SK-N-SH (cell line): ENCODE data around the gene PDGFC. TPM values are rescaled to one million over a fixed set of nuclear protein-coding genes. Genes with fewer than 3 reads are reported as not detected.

Experiments used
- CTCF ChIA-PET: fragments of 300-600, 350-600 bp; formaldehyde crosslinking; extraction: SDS; loops from one replicate; lab custom pipeline; 2021; lab: Yijun Ruan, JAX
- POLR2A ChIA-PET: fragments of 350-600 bp; sonication (Branson Sonifier 250); formaldehyde crosslinking; extraction: SDS; loops from one replicate; lab custom pipeline; 2020; ENCODE audit warnings: antibody characterized with exemption, inconsistent platforms; lab: Yijun Ruan, JAX
- DNase-seq: peaks from one replicate; pipeline ENCODE4 v3.0.0; 2012
- H2AFZ ChIP-seq: fragments of 200-600 bp; sonication (generic); 2 replicates; pipeline ENCODE4 v1.8.1; 2016; ENCODE audit warnings: antibody characterized with exemption, mild to moderate bottlenecking, low read depth
- H3F3A ChIP-seq: fragments of 200-600 bp; sonication (generic); replicated peaks from 2 replicates; pipeline ENCODE3; 2016; ENCODE audit warnings: antibody characterized with exemption, mild to moderate bottlenecking; ENCODE audit not compliant: insufficient read depth
- H3K27ac ChIP-seq, 2 experiments: fragments of 200-500 bp in 1 of 2; fragments of 200-600 bp in 1 of 2; sonication (Bioruptor generic) in 1 of 2; sonication (generic), shearing (Covaris generic) in 1 of 2; 2 replicates each; pipeline versions ENCODE4 v1.5.1 to v1.6.1; 2014 to 2016; ENCODE audit warnings: low read depth in 2 of 2, inconsistent platforms in 1 of 2, low read length in 1 of 2, mild to moderate bottlenecking in 1 of 2, mixed read lengths in 1 of 2
- H3K27me3 ChIP-seq: fragments of 200-600 bp; sonication (generic), shearing (Covaris generic); 2 replicates; pipeline ENCODE4 v1.6.1; 2016; ENCODE audit warnings: mixed run types; ENCODE audit not compliant: insufficient read depth
- H3K36me3 ChIP-seq, 2 experiments: fragments of 200-500 bp in 1 of 2; fragments of 200-600 bp in 1 of 2; sonication (Bioruptor generic) in 1 of 2; sonication (generic) in 1 of 2; replicated peaks in 1 of 2; 2 replicates each; pipeline versions ENCODE3 to v1.5.1; 2014 to 2016; ENCODE audit warnings: low read length in 1 of 2, mild to moderate bottlenecking in 1 of 2; ENCODE audit not compliant: insufficient read depth in 2 of 2, control insufficient read depth in 1 of 2
- H3K4me1 ChIP-seq, 2 experiments: fragments of 200-500 bp in 1 of 2; fragments of 200-600 bp in 1 of 2; sonication (Bioruptor generic) in 1 of 2; sonication (generic), shearing (Covaris generic) in 1 of 2; 2 replicates each; pipeline versions ENCODE4 v1.5.1 to v1.6.1; 2014 to 2016; ENCODE audit warnings: low read depth in 1 of 2, low read length in 1 of 2, mixed run types in 1 of 2; ENCODE audit not compliant: insufficient read depth in 2 of 2, control insufficient read depth in 1 of 2
- H3K4me2 ChIP-seq: fragments of 200-600 bp; sonication (generic), shearing (Covaris generic); 2 replicates; pipeline ENCODE4 v1.6.1; 2017; ENCODE audit warnings: mixed run types
- H3K4me3 ChIP-seq, 2 experiments: fragments of 200-500 bp in 1 of 2; fragments of 200-600 bp in 1 of 2; sonication (Bioruptor generic) in 1 of 2; sonication (generic), shearing (Covaris generic) in 1 of 2; 2 replicates each; pipeline versions ENCODE4 v1.5.1 to v1.8.1; 2014 to 2016; ENCODE audit warnings: low read depth in 2 of 2, inconsistent platforms in 1 of 2, low read length in 1 of 2, mild to moderate bottlenecking in 1 of 2, mixed read lengths in 1 of 2, moderate library complexity in 1 of 2
- H3K79me2 ChIP-seq: fragments of 200-600 bp; sonication (generic); 2 replicates; pipeline ENCODE4 v1.8.1; 2017; ENCODE audit warnings: mild to moderate bottlenecking; ENCODE audit not compliant: insufficient read depth
- H3K9ac ChIP-seq: fragments of 200-600 bp; sonication (generic); 2 replicates; pipeline ENCODE4 v1.6.1; 2017; ENCODE audit warnings: mixed run types
- H3K9me2 ChIP-seq: fragments of 200-600 bp; sonication (generic); 2 replicates; pipeline ENCODE4 v1.6.1; 2017; ENCODE audit warnings: mixed run types
- H3K9me3 ChIP-seq: fragments of 200-600 bp; sonication (generic); 2 replicates; pipeline ENCODE4 v1.6.1; 2017; ENCODE audit warnings: mixed run types, mild to moderate bottlenecking, moderate library complexity
- H4K20me1 ChIP-seq: fragments of 200-600 bp; sonication (generic); 2 replicates; pipeline ENCODE4 v1.6.1; 2017; ENCODE audit warnings: mild to moderate bottlenecking, mixed run types; ENCODE audit not compliant: insufficient read depth
- CTCF ChIP-seq: fragments of 200-600 bp; sonication (generic); IDR thresholded peaks from 2 replicates; pipeline ENCODE4 v1.6.1; 2017; ENCODE audit warnings: antibody characterized with exemption, mild to moderate bottlenecking, moderate library complexity
- ELF1 ChIP-seq: IDR thresholded peaks from 2 replicates; pipeline ENCODE4 v1.4.0; 2012
- GATA2 ChIP-seq: sonication (generic); formaldehyde crosslinking; IDR thresholded peaks from 2 replicates; pipeline ENCODE4 v1.5.0; 2020; ENCODE audit warnings: mild to moderate bottlenecking, missing genetic modification reagents
- JUND ChIP-seq: IDR thresholded peaks from 2 replicates; pipeline ENCODE4 v1.4.0; 2012
- MEF2A ChIP-seq: IDR thresholded peaks from 2 replicates; pipeline ENCODE4 v1.4.0; 2012; ENCODE audit warnings: low read depth, borderline replicate concordance
- MXI1 ChIP-seq: IDR thresholded peaks from 2 replicates; pipeline ENCODE4 v1.6.1; 2012; ENCODE audit warnings: mild to moderate bottlenecking, low read depth, low read length, improper control_type of control experiment
- NFIC ChIP-seq: IDR thresholded peaks from 2 replicates; pipeline ENCODE4 v1.4.0; 2012; ENCODE audit warnings: borderline replicate concordance
- RCOR1 ChIP-seq: fragments of 150-350 bp; IDR thresholded peaks from 2 replicates; pipeline ENCODE4 v1.6.1; 2017; ENCODE audit warnings: antibody characterized with exemption, low read length
- RXRA ChIP-seq: IDR thresholded peaks from 2 replicates; pipeline ENCODE4 v1.4.0; 2012; ENCODE audit warnings: low read depth, mild to moderate bottlenecking, borderline replicate concordance
- TAF1 ChIP-seq: IDR thresholded peaks from 2 replicates; pipeline ENCODE4 v1.6.1; 2012; ENCODE audit warnings: low read depth, mild to moderate bottlenecking, low read length, moderate library complexity, borderline replicate concordance
- TCF12 ChIP-seq: IDR thresholded peaks from 2 replicates; pipeline ENCODE4 v1.4.0; 2012
- USF1 ChIP-seq: IDR thresholded peaks from 2 replicates; pipeline ENCODE4 v1.4.0; 2012; ENCODE audit warnings: low read depth, borderline replicate concordance
- YY1 ChIP-seq: IDR thresholded peaks from 2 replicates; pipeline ENCODE4 v1.4.0; 2012; ENCODE audit warnings: low read depth, mild to moderate bottlenecking
- WGBS: methylation state at CpG from one replicate; pipeline ENCODE4 v1.1.6; 2017; ENCODE audit warnings: low lambda C conversion rate; 5-methylcytosine and 5-hydroxymethylcytosine counted together
- polyA plus RNA-seq, 3 experiments: library from polyadenylated mRNA; depleted of rRNA; stranded (reverse); fragments of >200 nt; gene quantifications; 2 replicates each; pipeline ENCODE4 v1.2.3, GENCODE V29; 2012
- TF ChIP-seq, protein P1 (sequence below): fragments of 150-350 bp; IDR thresholded peaks from 2 replicates; pipeline ENCODE4 v1.6.1; 2017; ENCODE audit warnings: antibody characterized with exemption, low read length, low read depth, borderline replicate concordance

Gene PDGFC
- polyA plus RNA-seq, 1 of the 3 experiments (the other 2 are of a cell fraction): 29.8 TPM

DNA sequence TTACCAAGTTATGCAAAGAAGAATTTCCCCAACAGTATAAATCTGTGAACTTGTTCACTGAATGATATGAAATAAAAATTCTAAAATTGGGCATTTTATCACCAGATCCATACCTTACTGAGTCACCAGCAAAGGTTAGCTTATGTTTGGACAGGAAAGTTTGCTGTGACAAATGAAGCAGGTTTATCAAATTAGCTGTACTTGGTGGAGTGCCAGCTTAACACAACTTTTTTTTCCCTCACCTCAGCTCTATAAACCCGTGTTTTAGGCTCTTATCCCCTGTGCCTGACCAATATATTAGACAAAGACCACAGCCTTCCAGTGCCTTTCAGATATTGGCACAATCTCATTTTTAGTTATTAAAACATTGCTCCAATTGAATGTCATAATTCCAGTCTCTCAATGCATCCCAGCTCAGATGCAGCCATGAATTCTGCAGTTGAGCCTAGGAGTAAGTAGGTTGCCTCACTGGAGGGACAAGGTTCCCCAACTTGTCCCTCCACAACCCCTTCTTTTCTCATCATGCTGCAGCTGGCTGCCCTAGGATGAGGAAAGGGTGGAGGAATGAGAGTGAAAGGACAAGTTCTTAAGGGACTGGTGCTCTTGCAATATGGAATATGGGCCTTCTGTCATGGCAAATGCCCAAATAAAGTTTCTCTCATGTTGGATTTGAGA, 27.0 kb upstream of the PDGFC start:
- H2AFZ ChIP-seq: peak overlapping the region; percentile 37; the same call in 1 of the 2 replicates
- CTCF ChIA-PET: interaction anchor here (1.5 kb wide), 1 partner anchor 15 kb away, joined by 4 read pairs; no protein-coding TSS in a partner anchor
- H3K36me3 ChIP-seq: no peaks in the 10 kb centered on the region
- H3K9ac ChIP-seq: no peak overlapping the region; the same call in 1 of the 2 replicates
- no peak for TF ChIP-seq GATA2 (CRISPR knock-in tag)
- no peak for TF ChIP-seq TAF1
- no peak for TF ChIP-seq MEF2A
- TF ChIP-seq RXRA: no peak
- TF ChIP-seq RCOR1: no peak
- H3K9me3 ChIP-seq: no peaks in the 10 kb centered on the region
- H4K20me1 ChIP-seq: no peaks in the 10 kb centered on the region
- DNase-seq: no peak
- peak overlapping the region; percentile 36; the same call in 1 of the 2 replicates for H3K4me2 ChIP-seq
- WGBS: 0% methylated on average over 1 of the region's 1 CpG
- no peaks in the 10 kb centered on the region for H3K9me2 ChIP-seq
- H3F3A ChIP-seq: peaks cover 35% of the 10 kb centered on the region
- no peak overlapping the region for H3K4me3 ChIP-seq
- peak overlapping the region; percentile 68 to 86 for H3K27ac ChIP-seq
- H3K79me2 ChIP-seq: no peaks in the 10 kb centered on the region
- no peaks in the 10 kb centered on the region for H3K27me3 ChIP-seq
- POLR2A ChIA-PET: no interaction called here
- H3K4me1 ChIP-seq: peaks cover 2 to 24% of the 10 kb centered on the region in 2 experiments; a peak in 3 of 4 replicates

GRCh38 chr4:156992943-156993342, 21.3 kb upstream of the PDGFC start:
- CTCF ChIA-PET: interaction anchor here (1.0 to 1.2 kb wide), 2 partner anchors 9 to 24 kb away, joined by 4 to 6 read pairs; no protein-coding TSS in a partner anchor

More at GRCh38 chr4:156992943-156993342, 21.3 kb upstream of the PDGFC start:
- Histone ChIP-seq H3K9ac (no peak overlapping the region), H3F3A (peaks cover 13% of the 10 kb centered on the region), H3K27ac (no peak overlapping the region; a peak in 1 of 4 replicates), H3K27me3 (no peaks in the 10 kb centered on the region), H3K9me2 (no peaks in the 10 kb centered on the region), H2AFZ (no peak overlapping the region), H4K20me1 (no peaks in the 10 kb centered on the region), H3K4me1 (no peaks in the 10 kb centered on the region), H3K36me3 (no peaks in the 10 kb centered on the region), H3K79me2 (no peaks in the 10 kb centered on the region), H3K4me3 (no peak overlapping the region), H3K4me2 (no peak overlapping the region), H3K9me3 (peaks cover 6% of the 10 kb centered on the region; the same call in 1 of the 2 replicates)
- WGBS: 20% methylated on average over 2 of the region's 2 CpGs
- POLR2A ChIA-PET: no interaction called here
- no peak for DNase-seq
- no peak for TF ChIP-seq YY1
- TF ChIP-seq TCF12: peak; percentile 40; the same call in 1 of the 2 replicates
- TF ChIP-seq NFIC: 0 out of 2 replicates have a peak, but pooled peaks have one; percentile 28
- TF ChIP-seq JUND: no peak
- TF ChIP-seq MEF2A: no peak
- no peak for TF ChIP-seq MXI1
- TF ChIP-seq USF1: no peak
- TF ChIP-seq CTCF: no peak
- TF ChIP-seq, protein P1, sequence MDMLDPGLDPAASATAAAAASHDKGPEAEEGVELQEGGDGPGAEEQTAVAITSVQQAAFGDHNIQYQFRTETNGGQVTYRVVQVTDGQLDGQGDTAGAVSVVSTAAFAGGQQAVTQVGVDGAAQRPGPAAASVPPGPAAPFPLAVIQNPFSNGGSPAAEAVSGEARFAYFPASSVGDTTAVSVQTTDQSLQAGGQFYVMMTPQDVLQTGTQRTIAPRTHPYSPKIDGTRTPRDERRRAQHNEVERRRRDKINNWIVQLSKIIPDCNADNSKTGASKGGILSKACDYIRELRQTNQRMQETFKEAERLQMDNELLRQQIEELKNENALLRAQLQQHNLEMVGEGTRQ: no peak
- TF ChIP-seq ELF1: no peak
- TF ChIP-seq TAF1: no peak
